ENCODE data around the gene MACF1.

GRCh38 chr1:39226836-39227235 is 22.3 kb downstream of the MACF1 start:
- TF ChIP-seq POLR2A (IDR thresholded peaks at IDR 0.05; ENCODE audit: low read length) (no peak), GATA1 (IDR thresholded peaks at IDR 0.05; ENCODE audit: low read depth, low read length) (no peak)
